IMR-90 (cell line): ENCODE measurements around the gene BAMBI. TPM values are rescaled to one million over a fixed set of nuclear protein-coding genes. Genes with fewer than 3 reads are reported as not detected.

Experiments used
- ATAC-seq: fragments of 200-7000 bp; cut with Tn5 transposase; 2 replicates; pipeline ENCODE4 v1.9.1; 2020; ENCODE audit warnings: low read depth, mild to moderate bottlenecking, moderate library complexity
- BruUV-seq: library from RNA; stranded (reverse); fragments of 400-500 nt; replicated peaks from 2 replicates; lab custom pipeline; 2021; lab: Mats Ljungman, UMichigan
- CTCF ChIA-PET: fragments of 300-600 bp; formaldehyde crosslinking; extraction: SDS; loops from one replicate; lab custom pipeline; 2021; ENCODE audit warnings: antibody characterized with exemption; lab: Yijun Ruan, JAX
- POLR2A ChIA-PET: fragments of 300-600 bp; sonication (Branson Sonifier 250); formaldehyde crosslinking; loops from one replicate; lab custom pipeline; 2022; ENCODE audit warnings: antibody characterized with exemption; ENCODE audit not compliant: unreplicated experiment; lab: Charles Lee
- DNase-seq: peaks from one replicate; pipeline ENCODE4 v3.0.0; 2013
- H2AFZ ChIP-seq: replicated peaks from 2 replicates; pipeline ENCODE3; 2013; ENCODE audit warnings: low read length, mild to moderate bottlenecking; ENCODE audit not compliant: poor library complexity
- H2AK5ac ChIP-seq: 2 replicates; pipeline ENCODE4 v1.6.1; 2013; ENCODE audit warnings: low read depth, low read length, inconsistent platforms
- H2AK9ac ChIP-seq: replicated peaks from 2 replicates; pipeline ENCODE3; 2013; ENCODE audit warnings: mild to moderate bottlenecking, low read depth, low read length, moderate library complexity; ENCODE audit not compliant: poor library complexity
- H2BK120ac ChIP-seq: 2 replicates; pipeline ENCODE4 v1.6.1; 2013; ENCODE audit warnings: low read depth, low read length, inconsistent platforms
- H2BK15ac ChIP-seq: 3 replicates; pipeline ENCODE4 v1.6.1; 2013; ENCODE audit warnings: low read depth, low read length, inconsistent platforms
- H2BK20ac ChIP-seq: 2 replicates; pipeline ENCODE4 v1.6.1; 2013; ENCODE audit warnings: low read depth, mild to moderate bottlenecking, inconsistent platforms, low read length, moderate library complexity
- H2BK5ac ChIP-seq: 2 replicates; pipeline ENCODE4 v1.6.1; 2013; ENCODE audit warnings: mild to moderate bottlenecking, low read depth, low read length, inconsistent platforms; ENCODE audit not compliant: poor library complexity, severe bottlenecking
- H3K14ac ChIP-seq: replicated peaks from 2 replicates; pipeline ENCODE4 v1.6.1; 2013; ENCODE audit warnings: low read depth, low read length, inconsistent platforms
- H3K18ac ChIP-seq: 2 replicates; pipeline ENCODE4 v1.6.1; 2013; ENCODE audit warnings: low read depth, low read length, control low read depth
- H3K23ac ChIP-seq: 2 replicates; pipeline ENCODE4 v1.6.1; 2013; ENCODE audit warnings: low read depth, low read length, inconsistent platforms
- H3K27ac ChIP-seq: 2 replicates; pipeline ENCODE4 v1.5.1; 2013; ENCODE audit warnings: mild to moderate bottlenecking, control low read depth, low read length; ENCODE audit not compliant: insufficient read depth
- H3K27me3 ChIP-seq: 2 replicates; pipeline ENCODE4 v1.6.1; 2013; ENCODE audit warnings: low read length; ENCODE audit not compliant: control insufficient read depth, insufficient read depth
- H3K36me3 ChIP-seq: 2 replicates; pipeline ENCODE4 v1.6.1; 2013; ENCODE audit warnings: low read length, mixed read lengths; ENCODE audit not compliant: control insufficient read depth, insufficient read depth
- H3K4ac ChIP-seq: 2 replicates; pipeline ENCODE4 v1.6.1; 2013; ENCODE audit warnings: low read depth, low read length, inconsistent platforms
- H3K4me1 ChIP-seq: 2 replicates; pipeline ENCODE4 v1.6.1; 2013; ENCODE audit warnings: low read length, mixed read lengths; ENCODE audit not compliant: control insufficient read depth, insufficient read depth
- H3K4me2 ChIP-seq: 2 replicates; pipeline ENCODE4 v1.6.1; 2013; ENCODE audit warnings: low read depth, mild to moderate bottlenecking, control low read depth, low read length, moderate library complexity
- H3K4me3 ChIP-seq: 2 replicates; pipeline ENCODE4 v1.5.1; 2013; ENCODE audit warnings: low read depth, mild to moderate bottlenecking, control low read depth, low read length, moderate library complexity; ENCODE audit not compliant: insufficient read depth
- H3K56ac ChIP-seq: 2 replicates; pipeline ENCODE4 v1.6.1; 2013; ENCODE audit warnings: low read length, inconsistent platforms; ENCODE audit not compliant: insufficient read depth; ENCODE audit errors: extremely low read depth
- H3K79me1 ChIP-seq, 2 experiments: 2 replicates each; pipeline ENCODE4 v1.6.1; 2013; ENCODE audit warnings: low read length in 2 of 2, inconsistent platforms in 1 of 2, low read depth in 1 of 2
- H3K9ac ChIP-seq: 2 replicates; pipeline ENCODE4 v1.6.1; 2013; ENCODE audit warnings: low read depth, low read length, control low read depth
- H3K9me1 ChIP-seq: 2 replicates; pipeline ENCODE4 v1.6.1; 2013; ENCODE audit warnings: low read length, inconsistent platforms; ENCODE audit not compliant: insufficient read depth
- H3K9me3 ChIP-seq: 2 replicates; pipeline ENCODE4 v1.6.1; 2013; ENCODE audit warnings: low read length; ENCODE audit not compliant: control insufficient read depth, insufficient read depth
- H4K20me1 ChIP-seq: 2 replicates; pipeline ENCODE4 v1.6.1; 2013; ENCODE audit warnings: low read length, inconsistent platforms; ENCODE audit not compliant: insufficient read depth
- H4K5ac ChIP-seq: 2 replicates; pipeline ENCODE4 v1.6.1; 2013; ENCODE audit warnings: mild to moderate bottlenecking, low read depth, low read length, control low read depth
- H4K8ac ChIP-seq, 2 experiments: 2 replicates each; pipeline ENCODE4 v1.6.1; 2013; ENCODE audit warnings: low read depth in 2 of 2, low read length in 2 of 2, control low read depth in 1 of 2, inconsistent platforms in 1 of 2
- H4K91ac ChIP-seq: 2 replicates; pipeline ENCODE4 v1.6.1; 2013; ENCODE audit warnings: low read depth, low read length, inconsistent platforms; ENCODE audit not compliant: insufficient read depth
- BHLHE40 ChIP-seq: fragments of 150-350 bp; IDR thresholded peaks from 2 replicates; pipeline ENCODE4 v1.6.1; 2016; ENCODE audit warnings: mild to moderate bottlenecking, low read depth, low read length
- CEBPB ChIP-seq: IDR thresholded peaks from 2 replicates; pipeline ENCODE4 v1.6.1; 2012; ENCODE audit warnings: low read depth, low read length, improper control_type of control experiment
- CHD1 ChIP-seq: IDR thresholded peaks from 2 replicates; pipeline ENCODE4 v1.6.1; 2012; ENCODE audit warnings: low read depth, low read length, improper control_type of control experiment
- FOS ChIP-seq: fragments of 150-350 bp; IDR thresholded peaks from 2 replicates; pipeline ENCODE4 v1.6.1; 2016; ENCODE audit warnings: low read depth, low read length
- MAFK ChIP-seq: IDR thresholded peaks from 2 replicates; pipeline ENCODE4 v1.6.1; 2012; ENCODE audit warnings: low read depth, low read length, improper control_type of control experiment
- MAZ ChIP-seq: IDR thresholded peaks from 2 replicates; pipeline ENCODE4 v1.6.1; 2012; ENCODE audit warnings: low read depth, mild to moderate bottlenecking, low read length, improper control_type of control experiment, moderate library complexity, borderline replicate concordance
- MXI1 ChIP-seq: IDR thresholded peaks from 2 replicates; pipeline ENCODE4 v1.6.1; 2012; ENCODE audit warnings: low read depth, mild to moderate bottlenecking, low read length, moderate library complexity, borderline replicate concordance
- NFE2L2 ChIP-seq: fragments of 150-350 bp; IDR thresholded peaks from 2 replicates; pipeline ENCODE4 v1.6.1; 2016; ENCODE audit warnings: low read depth, mild to moderate bottlenecking, low read length
- POLR2A ChIP-seq: IDR thresholded peaks from 2 replicates; pipeline ENCODE4 v1.6.1; 2012; ENCODE audit warnings: mild to moderate bottlenecking, low read depth, low read length
- RAD21 ChIP-seq: IDR thresholded peaks from 2 replicates; pipeline ENCODE4 v1.6.1; 2012; ENCODE audit warnings: low read length, improper control_type of control experiment
- RCOR1 ChIP-seq: IDR thresholded peaks from 2 replicates; pipeline ENCODE4 v1.6.1; 2012; ENCODE audit warnings: mild to moderate bottlenecking, low read length, improper control_type of control experiment; ENCODE audit not compliant: insufficient replicate concordance
- RFX5 ChIP-seq: IDR thresholded peaks from 2 replicates; pipeline ENCODE4 v1.8.0; 2012; ENCODE audit warnings: low read depth, mild to moderate bottlenecking, low read length, moderate library complexity
- SMC3 ChIP-seq: fragments of 150-350 bp; IDR thresholded peaks from 2 replicates; pipeline ENCODE4 v1.6.1; 2016; ENCODE audit warnings: low read depth, mild to moderate bottlenecking, antibody characterized with exemption, low read length, moderate library complexity
- WGBS, 2 experiments: methylation state at CpG; one replicate each; pipeline versions ENCODE4 v1.1.5 to v1.1.7; 2013; ENCODE audit warnings: missing lambda C conversion rate in 2 of 2; ENCODE audit not compliant: insufficient read length in 1 of 2; ENCODE audit errors: extremely low coverage in 2 of 2; 5-methylcytosine and 5-hydroxymethylcytosine counted together
- dilution Hi-C: fragments of 300-500 bp; cut with HindIII; formaldehyde crosslinking; loops from one replicate; pipeline ENCODE4 v1.14.3; 2018; ENCODE audit warnings: low sequenced_read_pairs; ENCODE audit not compliant: unreplicated experiment
- in situ Hi-C: fragments of 300-500 bp; cut with MboI; formaldehyde crosslinking; loops from 3 replicates; pipeline ENCODE4 v1.14.3; 2019; ENCODE audit warnings: low sequenced_read_pairs, inconsistent platforms, mixed read lengths
- intact Hi-C: fragments of 100-400 bp; cut with micrococcal nuclease; formaldehyde crosslinking; loops from 2 replicates; pipeline ENCODE4 v1.10.0; 2022
- polyA plus RNA-seq, 3 experiments: library from polyadenylated mRNA; depleted of rRNA; stranded (reverse); fragments of >200 nt; gene quantifications; 2 replicates each; pipeline ENCODE4 v1.2.3, GENCODE V29; 2012; ENCODE audit warnings: low replicate concordance in 1 of 3
- total RNA-seq: library from RNA; depleted of rRNA; stranded (reverse); fragments of >200 nt; gene quantifications from 2 replicates; pipeline ENCODE4 v1.2.3, GENCODE V29; 2012
- TF ChIP-seq, protein P1 (sequence below): fragments of 150-350 bp; IDR thresholded peaks from 2 replicates; pipeline ENCODE4 v1.6.1; 2016; ENCODE audit warnings: low read depth, mild to moderate bottlenecking, low read length, moderate library complexity, borderline replicate concordance
- TF ChIP-seq, protein P2 (sequence below): conservative IDR thresholded peaks from 2 replicates; pipeline ENCODE4 v1.5.1; 2012; ENCODE audit warnings: mild to moderate bottlenecking, low read depth, low read length, improper control_type of control experiment
- TF ChIP-seq, protein P3 (sequence below): fragments of 150-350 bp; IDR thresholded peaks from 2 replicates; pipeline ENCODE4 v1.6.1; 2017; ENCODE audit warnings: mild to moderate bottlenecking, antibody characterized with exemption, low read length, low read depth

BAMBI gene
- total and polyA plus RNA-seq, 2 of the 4 experiments (the other 2 are of a cell fraction) = 14.4 to 19.4 TPM

DNA sequence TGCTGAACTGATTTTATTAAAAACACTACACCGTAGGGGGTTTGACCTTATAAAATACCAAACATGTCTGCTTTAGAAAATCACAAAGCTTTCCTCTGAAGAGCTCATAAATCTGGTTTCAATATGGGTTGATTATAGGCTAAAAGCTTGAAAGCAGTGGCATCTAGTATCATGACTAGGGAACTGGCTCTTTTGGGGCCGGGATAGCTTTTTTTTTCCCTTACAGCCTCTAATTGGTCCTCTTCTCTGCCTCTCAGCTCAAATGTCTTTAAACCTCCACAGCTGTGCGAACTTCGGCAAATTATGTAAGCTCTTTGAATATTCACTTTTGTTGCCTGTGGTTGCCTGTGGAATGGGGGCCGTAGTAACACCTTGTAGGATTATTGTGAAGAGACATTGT lies 8.4 kb downstream of the BAMBI start:
- in situ Hi-C loops (loop anchor here (25.0 kb wide), 1 partner anchor 102 kb away; no protein-coding TSS in a partner anchor), dilution Hi-C loops (no loop called here)
- DNase-seq = no peak

More for the DNA sequence above, 8.4 kb downstream of the BAMBI start:
- Histone ChIP-seq H3K9me1 (peaks cover 5% of the 10 kb centered on the region; the same call in 1 of the 2 replicates), H2AK5ac (no peak overlapping the region), H3K36me3 (peaks cover 10% of the 10 kb centered on the region), H2BK5ac (no peak overlapping the region), H2BK20ac (no peak overlapping the region), H3K9me3 (no peaks in the 10 kb centered on the region), H2BK120ac (no peak overlapping the region), H3K79me1 (peaks cover 6 to 12% of the 10 kb centered on the region in 2 experiments; a peak in 3 of 4 replicates), H3K4me1 (peaks cover 4% of the 10 kb centered on the region), H3K14ac (no peak overlapping the region), H2BK15ac (no peak overlapping the region), H3K27me3 (no peaks in the 10 kb centered on the region), H3K4me2 (no peak overlapping the region), H4K20me1 (peaks cover 11% of the 10 kb centered on the region), H4K5ac (no peak overlapping the region), H3K56ac (no peak overlapping the region), H3K4ac (no peak overlapping the region), H4K8ac (no peak overlapping the region), H2AK9ac (no peak overlapping the region), H2AFZ (no peak overlapping the region), H3K18ac (no peak overlapping the region), H3K4me3 (no peak overlapping the region), H3K9ac (no peak overlapping the region), H4K91ac (no peak overlapping the region), H3K27ac (no peak overlapping the region), H3K23ac (no peak overlapping the region)
- ChIA-PET CTCF (no interaction called here), POLR2A (no interaction called here)
- intact Hi-C loops = no loop called here
- no CpG with 5 or more reads among the region's 5 CpGs for whole genome bisulfite sequencing, 2 experiments
- ATAC-seq = no peak
- no peak for TF ChIP-seq MAFK
- no peak for TF ChIP-seq POLR2A
- TF ChIP-seq CEBPB = no peak
- TF ChIP-seq, protein P1, sequence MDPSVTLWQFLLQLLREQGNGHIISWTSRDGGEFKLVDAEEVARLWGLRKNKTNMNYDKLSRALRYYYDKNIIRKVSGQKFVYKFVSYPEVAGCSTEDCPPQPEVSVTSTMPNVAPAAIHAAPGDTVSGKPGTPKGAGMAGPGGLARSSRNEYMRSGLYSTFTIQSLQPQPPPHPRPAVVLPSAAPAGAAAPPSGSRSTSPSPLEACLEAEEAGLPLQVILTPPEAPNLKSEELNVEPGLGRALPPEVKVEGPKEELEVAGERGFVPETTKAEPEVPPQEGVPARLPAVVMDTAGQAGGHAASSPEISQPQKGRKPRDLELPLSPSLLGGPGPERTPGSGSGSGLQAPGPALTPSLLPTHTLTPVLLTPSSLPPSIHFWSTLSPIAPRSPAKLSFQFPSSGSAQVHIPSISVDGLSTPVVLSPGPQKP = no peak
- no peak for TF ChIP-seq RFX5
- TF ChIP-seq BHLHE40 = no peak
- no peak for TF ChIP-seq SMC3
- no peak for TF ChIP-seq FOS
- TF ChIP-seq CHD1 = no peak
- TF ChIP-seq MXI1 = no peak
- TF ChIP-seq, protein P2, sequence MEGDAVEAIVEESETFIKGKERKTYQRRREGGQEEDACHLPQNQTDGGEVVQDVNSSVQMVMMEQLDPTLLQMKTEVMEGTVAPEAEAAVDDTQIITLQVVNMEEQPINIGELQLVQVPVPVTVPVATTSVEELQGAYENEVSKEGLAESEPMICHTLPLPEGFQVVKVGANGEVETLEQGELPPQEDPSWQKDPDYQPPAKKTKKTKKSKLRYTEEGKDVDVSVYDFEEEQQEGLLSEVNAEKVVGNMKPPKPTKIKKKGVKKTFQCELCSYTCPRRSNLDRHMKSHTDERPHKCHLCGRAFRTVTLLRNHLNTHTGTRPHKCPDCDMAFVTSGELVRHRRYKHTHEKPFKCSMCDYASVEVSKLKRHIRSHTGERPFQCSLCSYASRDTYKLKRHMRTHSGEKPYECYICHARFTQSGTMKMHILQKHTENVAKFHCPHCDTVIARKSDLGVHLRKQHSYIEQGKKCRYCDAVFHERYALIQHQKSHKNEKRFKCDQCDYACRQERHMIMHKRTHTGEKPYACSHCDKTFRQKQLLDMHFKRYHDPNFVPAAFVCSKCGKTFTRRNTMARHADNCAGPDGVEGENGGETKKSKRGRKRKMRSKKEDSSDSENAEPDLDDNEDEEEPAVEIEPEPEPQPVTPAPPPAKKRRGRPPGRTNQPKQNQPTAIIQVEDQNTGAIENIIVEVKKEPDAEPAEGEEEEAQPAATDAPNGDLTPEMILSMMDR = no peak
- no peak for TF ChIP-seq MAZ
- TF ChIP-seq NFE2L2 = no peak
- TF ChIP-seq RCOR1 = no peak
- TF ChIP-seq RAD21 = no peak
- TF ChIP-seq, protein P3, sequence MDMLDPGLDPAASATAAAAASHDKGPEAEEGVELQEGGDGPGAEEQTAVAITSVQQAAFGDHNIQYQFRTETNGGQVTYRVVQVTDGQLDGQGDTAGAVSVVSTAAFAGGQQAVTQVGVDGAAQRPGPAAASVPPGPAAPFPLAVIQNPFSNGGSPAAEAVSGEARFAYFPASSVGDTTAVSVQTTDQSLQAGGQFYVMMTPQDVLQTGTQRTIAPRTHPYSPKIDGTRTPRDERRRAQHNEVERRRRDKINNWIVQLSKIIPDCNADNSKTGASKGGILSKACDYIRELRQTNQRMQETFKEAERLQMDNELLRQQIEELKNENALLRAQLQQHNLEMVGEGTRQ = no peak
- no TSS peak for BruUV-seq
